Activated naive CD4-positive, alpha-beta T cell treated with anti-CD3 and anti-CD28 coated beads, Interleukin-2, amount 50 U/mL, for 24 hours (primary cell): ENCODE results near the gene SH2B3.
"Not testable (repeated sequence)": the region's sequence is repeated elsewhere in the genome, so short reads cannot be mapped to it uniquely, and the experiment has no call there.

Experiments
- H3K27ac Mint-ChIP-seq: one replicate; pipeline ENCODE4 v1.8.0; 2021; ENCODE audit warnings: mild to moderate bottlenecking, mixed read lengths
- H3K27me3 Mint-ChIP-seq: one replicate; pipeline ENCODE4 v1.8.0; 2021; ENCODE audit warnings: mixed read lengths
- H3K36me3 Mint-ChIP-seq: one replicate; pipeline ENCODE4 v1.8.0; 2021; ENCODE audit warnings: mixed read lengths
- H3K4me1 Mint-ChIP-seq: one replicate; pipeline ENCODE4 v1.8.0; 2021; ENCODE audit warnings: mixed read lengths
- H3K4me3 Mint-ChIP-seq: one replicate; pipeline ENCODE4 v1.8.0; 2021; ENCODE audit warnings: mild to moderate bottlenecking, mixed read lengths
- H3K9me3 Mint-ChIP-seq: one replicate; pipeline ENCODE4 v1.8.0; 2021; ENCODE audit warnings: mixed read lengths

SH2B3 gene

DNA sequence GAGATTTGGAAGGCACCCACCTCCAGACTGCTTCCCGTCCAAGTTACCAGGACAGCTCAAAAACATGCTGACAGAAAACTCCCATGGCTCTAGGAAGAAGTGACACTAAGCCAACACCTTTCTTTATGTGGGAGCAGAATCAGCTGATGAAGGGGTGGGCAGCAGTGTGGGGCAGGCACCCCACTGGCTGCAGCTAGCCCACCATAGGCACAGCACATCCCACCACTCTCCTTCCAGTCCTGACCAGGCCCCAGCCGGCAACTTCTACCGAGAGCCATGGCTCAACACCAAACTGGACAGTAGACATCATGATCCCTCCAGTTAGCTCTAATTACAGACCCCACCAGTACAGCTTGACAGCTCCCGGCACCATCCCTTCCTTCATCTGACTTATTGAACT, 45.0 kb downstream of the SH2B3 start:
- H3K4me1 Mint-ChIP-seq = peaks cover 51% of the 10 kb centered on the region
- no peaks in the 10 kb centered on the region for H3K9me3 Mint-ChIP-seq
- H3K36me3 Mint-ChIP-seq = peaks cover 9% of the 10 kb centered on the region
- peak overlapping the region; percentile 80 for H3K27ac Mint-ChIP-seq
- no peak overlapping the region for H3K4me3 Mint-ChIP-seq
- no peaks in the 10 kb centered on the region for H3K27me3 Mint-ChIP-seq

GRCh38 chr12:111451232-111451631, 45.5 kb downstream of the SH2B3 start:
- Mint-ChIP-seq H3K27ac (peak overlapping the region; percentile 43), H3K27me3 (no peaks in the 10 kb centered on the region), H3K4me1 (peaks cover 45% of the 10 kb centered on the region), H3K36me3 (peaks cover 9% of the 10 kb centered on the region), H3K4me3 (no peak overlapping the region), H3K9me3 (no peaks in the 10 kb centered on the region)

DNA sequence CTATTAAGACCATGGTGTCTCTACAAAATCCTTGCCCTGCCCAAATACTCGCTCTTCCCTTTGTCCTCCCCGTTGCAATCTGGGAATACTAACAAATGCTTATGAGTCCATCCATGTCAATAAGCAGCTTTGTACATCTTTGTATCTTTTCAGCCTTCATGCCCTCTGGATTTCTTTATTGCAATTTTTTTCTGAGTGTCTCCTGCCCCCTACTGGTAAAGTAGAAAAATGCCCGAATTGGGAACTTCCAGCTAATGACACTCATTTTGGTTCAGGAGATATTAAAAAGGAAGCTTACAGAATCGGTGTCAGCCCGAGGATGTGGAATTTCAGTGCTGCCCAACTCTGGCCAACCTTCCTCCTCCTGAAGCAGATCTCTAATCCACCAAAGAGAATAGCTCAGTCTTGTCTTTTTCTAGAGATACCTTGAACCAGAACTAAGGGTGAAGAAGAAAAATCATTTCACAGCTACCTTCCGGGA, 46.0 kb downstream of the SH2B3 start:
- peaks cover 41% of the 10 kb centered on the region for H3K4me1 Mint-ChIP-seq
- H3K27me3 Mint-ChIP-seq = no peaks in the 10 kb centered on the region
- peaks cover 9% of the 10 kb centered on the region for H3K36me3 Mint-ChIP-seq
- H3K4me3 Mint-ChIP-seq = no peak overlapping the region
- no peaks in the 10 kb centered on the region for H3K9me3 Mint-ChIP-seq
- peak overlapping the region; percentile 26 for H3K27ac Mint-ChIP-seq

DNA sequence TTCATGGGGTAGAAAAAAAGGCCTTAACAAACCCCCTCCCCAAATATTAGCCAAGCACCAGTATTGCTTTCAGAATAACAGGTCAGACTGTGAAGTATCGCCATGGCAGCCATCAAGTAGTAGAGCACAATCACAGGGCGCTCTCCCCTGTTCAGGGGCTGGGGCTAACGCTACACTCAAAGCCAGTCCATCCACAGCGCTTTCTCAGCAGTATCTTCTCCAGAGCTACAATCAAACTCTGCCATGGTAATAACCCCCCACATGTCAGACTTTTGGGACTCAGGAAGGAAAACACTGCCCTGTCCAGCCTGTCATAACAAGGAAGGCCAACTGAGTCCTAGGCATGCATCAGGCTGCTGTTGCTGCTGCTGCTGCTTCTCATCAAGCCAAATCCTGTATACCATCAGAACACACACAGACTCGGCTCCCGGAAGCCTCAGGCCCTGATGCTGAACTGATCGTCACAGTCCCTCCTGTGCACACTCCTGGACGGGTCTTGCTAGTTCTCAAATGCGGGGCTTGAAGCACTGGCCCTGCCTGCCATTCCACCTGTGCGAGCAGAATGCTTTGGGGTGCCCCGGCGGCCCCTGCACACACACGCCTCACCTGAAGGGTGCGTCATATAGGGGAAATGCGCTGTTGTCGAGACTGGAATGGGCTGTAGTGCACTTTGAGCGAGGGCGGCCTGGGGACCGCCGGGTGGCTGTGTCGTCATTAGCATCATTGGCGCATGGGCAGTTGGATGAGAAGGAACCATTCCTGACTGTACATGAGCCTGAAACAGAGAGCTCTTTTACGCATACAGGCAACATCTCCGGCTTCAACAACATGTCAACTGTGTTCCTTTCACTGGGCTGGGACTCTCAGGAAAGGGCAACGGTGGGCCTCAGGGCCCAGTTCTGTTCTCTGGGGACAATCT, 47.6 kb downstream of the SH2B3 start:
- H3K36me3 Mint-ChIP-seq = peaks cover 7% of the 10 kb centered on the region
- H3K4me1 Mint-ChIP-seq = peaks cover 32% of the 10 kb centered on the region
- no peaks in the 10 kb centered on the region for H3K9me3 Mint-ChIP-seq
- H3K27me3 Mint-ChIP-seq = no peaks in the 10 kb centered on the region
- no peak overlapping the region for H3K4me3 Mint-ChIP-seq
- peak overlapping the region; percentile 77 for H3K27ac Mint-ChIP-seq

DNA sequence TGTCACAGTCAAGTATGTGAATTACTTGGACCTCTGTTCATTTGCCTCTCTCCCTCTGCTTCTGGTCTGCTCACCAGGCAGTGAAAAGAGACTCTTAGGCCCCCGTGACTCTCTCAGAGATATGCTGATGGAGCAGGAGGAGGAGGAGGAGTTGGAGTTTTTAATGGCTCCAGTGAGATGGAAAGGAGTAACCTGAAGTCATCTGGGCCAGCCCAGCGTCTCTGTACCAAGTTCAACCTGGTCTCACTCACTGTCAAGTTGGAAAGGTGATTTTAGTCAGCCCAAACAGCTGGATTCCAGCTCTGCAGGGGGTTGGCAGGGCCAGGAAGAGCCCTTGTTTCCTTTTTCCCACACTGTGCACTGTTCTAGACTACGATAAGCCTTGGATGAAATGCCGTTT, 48.6 kb downstream of the SH2B3 start:
- Mint-ChIP-seq H3K4me1 (peaks cover 22% of the 10 kb centered on the region), H3K27me3 (no peaks in the 10 kb centered on the region), H3K4me3 (no peak overlapping the region), H3K9me3 (no peaks in the 10 kb centered on the region), H3K36me3 (peaks cover 7% of the 10 kb centered on the region), H3K27ac (no peak overlapping the region)

- Mint-ChIP-seq H3K9me3 (no peaks in the 10 kb centered on the region), H3K27ac (peak overlapping the region; percentile 41), H3K4me1 (peaks cover 19% of the 10 kb centered on the region), H3K27me3 (no peaks in the 10 kb centered on the region), H3K36me3 (peaks cover 7% of the 10 kb centered on the region), H3K4me3 (no peak overlapping the region)
Measured at GRCh38 chr12:111454716-111455447, 49.2 kb downstream of the SH2B3 start.

GRCh38 chr12:111455448-111456320, 50.0 kb downstream of the SH2B3 start:
- Mint-ChIP-seq H3K27ac (peak overlapping the region; percentile 41), H3K4me3 (no peak overlapping the region), H3K36me3 (peaks cover 4% of the 10 kb centered on the region)

DNA sequence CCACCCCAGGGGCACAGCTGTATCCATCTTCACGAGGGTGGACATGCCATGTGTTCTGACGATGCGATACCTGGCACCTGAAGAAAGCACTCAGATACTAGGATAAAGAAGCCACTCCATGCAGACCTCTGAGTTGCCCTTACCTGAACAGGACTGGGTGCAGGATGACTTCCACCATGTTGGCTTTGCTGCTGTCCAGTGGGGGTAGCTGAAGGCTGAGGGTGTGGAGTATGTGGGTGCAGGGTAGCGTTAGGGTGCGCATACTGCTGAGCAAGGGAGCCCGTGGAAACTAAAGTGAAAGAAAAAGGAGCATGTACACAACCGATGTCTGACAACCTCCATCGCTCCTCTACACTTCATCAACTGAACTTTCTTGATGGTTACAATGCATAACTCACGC, 51.3 kb downstream of the SH2B3 start:
- no peaks in the 10 kb centered on the region for H3K27me3 Mint-ChIP-seq
- no peaks in the 10 kb centered on the region for H3K9me3 Mint-ChIP-seq
- peak overlapping the region; percentile 35 for H3K27ac Mint-ChIP-seq
- no peak overlapping the region for H3K4me3 Mint-ChIP-seq
- H3K4me1 Mint-ChIP-seq = no peaks in the 10 kb centered on the region
- H3K36me3 Mint-ChIP-seq = peaks cover 3% of the 10 kb centered on the region

More at GRCh38 chr12:111455448-111456320, 50.0 kb downstream of the SH2B3 start:
- Mint-ChIP-seq H3K27me3 (no peaks in the 10 kb centered on the region), H3K9me3 (no peaks in the 10 kb centered on the region), H3K4me1 (peaks cover 12% of the 10 kb centered on the region)

DNA sequence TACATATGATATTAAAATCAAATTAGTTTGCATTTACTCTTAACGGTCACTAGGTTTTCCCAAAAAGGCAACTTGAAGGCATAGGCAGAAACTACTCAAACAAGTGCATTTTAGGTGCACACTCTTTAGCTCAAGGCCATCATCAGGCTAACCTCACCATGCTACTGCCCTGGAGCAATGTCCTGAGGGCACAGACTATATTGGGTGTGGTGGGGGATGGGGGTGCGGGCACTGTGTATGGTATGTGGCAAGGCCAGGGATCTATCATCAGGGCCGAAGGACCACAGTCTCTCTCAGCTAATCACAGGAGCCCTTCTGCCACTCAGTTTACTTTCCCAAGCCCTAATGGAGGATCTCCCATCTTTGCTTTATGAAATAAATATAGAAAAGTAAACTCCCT, 51.9 kb downstream of the SH2B3 start:
- Mint-ChIP-seq H3K9me3 (no peaks in the 10 kb centered on the region), H3K27ac (peak overlapping the region; percentile 35), H3K27me3 (no peaks in the 10 kb centered on the region), H3K4me3 (no peak overlapping the region), H3K4me1 (no peaks in the 10 kb centered on the region), H3K36me3 (peaks cover 4% of the 10 kb centered on the region)

DNA sequence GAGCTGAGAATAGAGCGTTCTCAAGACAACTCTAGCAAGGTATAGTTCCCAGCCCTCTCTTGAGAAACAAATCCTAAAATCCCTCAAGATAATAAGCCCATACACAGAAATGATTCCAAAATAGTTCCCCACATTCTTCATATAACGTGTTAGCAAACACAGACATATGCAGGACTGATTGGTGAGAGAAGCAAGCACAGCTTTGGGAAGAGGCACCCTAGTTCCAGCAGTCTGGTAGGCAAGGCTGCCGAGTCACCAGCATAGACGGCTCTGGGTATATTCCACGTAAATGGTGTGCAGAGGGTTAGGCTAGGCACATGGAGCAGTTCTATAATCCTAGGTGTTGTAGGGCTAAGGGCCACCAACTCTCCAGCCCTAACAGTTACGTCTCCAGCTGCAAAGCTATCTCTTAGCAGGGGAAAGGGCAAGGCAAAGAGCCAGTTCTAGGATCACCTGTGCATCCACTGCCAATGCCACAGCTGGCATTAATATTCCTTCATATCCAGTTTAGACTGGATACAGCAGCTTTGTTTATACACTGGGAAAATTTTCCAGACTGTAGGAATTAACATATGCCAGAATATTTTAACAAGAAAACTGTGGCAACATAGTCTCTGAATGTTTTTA, 52.9 kb downstream of the SH2B3 start:
- Mint-ChIP-seq H3K27ac (no peak overlapping the region), H3K36me3 (peaks cover 4% of the 10 kb centered on the region)

DNA sequence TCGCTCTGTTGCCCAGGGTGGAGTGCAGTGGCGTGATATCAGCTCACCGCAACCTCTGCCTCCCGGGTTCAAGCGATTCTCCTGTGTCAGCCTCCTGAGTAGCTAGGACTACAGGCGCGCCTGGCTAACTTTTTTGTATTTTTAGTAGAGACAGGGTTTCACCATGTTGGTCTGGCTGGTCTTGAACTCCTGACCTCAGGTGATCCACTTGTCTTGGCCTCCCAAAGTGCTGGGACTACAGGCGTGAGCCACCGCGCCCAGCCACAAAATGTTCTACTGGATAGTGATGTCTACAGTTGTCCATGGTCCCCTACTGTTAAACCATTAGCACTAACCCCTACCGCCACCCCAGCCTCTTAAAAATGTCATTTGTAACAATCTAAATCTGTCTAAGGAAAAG, 54.4 kb downstream of the SH2B3 start:
- H3K27ac Mint-ChIP-seq, H3K36me3 Mint-ChIP-seq, H3K4me3 Mint-ChIP-seq, H3K4me1 Mint-ChIP-seq, H3K27me3 Mint-ChIP-seq, H3K9me3 Mint-ChIP-seq: not testable (repeated sequence)

More for the DNA sequence above, 52.9 kb downstream of the SH2B3 start:
- Mint-ChIP-seq H3K27me3 (no peaks in the 10 kb centered on the region), H3K4me3 (no peak overlapping the region), H3K4me1 (no peaks in the 10 kb centered on the region), H3K9me3 (no peaks in the 10 kb centered on the region)

GRCh38 chr12:111462210-111462769, 56.6 kb downstream of the SH2B3 start:
- H3K9me3 Mint-ChIP-seq = no peaks in the 10 kb centered on the region
- H3K4me1 Mint-ChIP-seq = no peaks in the 10 kb centered on the region
- H3K27ac Mint-ChIP-seq = no peak overlapping the region
- H3K4me3 Mint-ChIP-seq = no peak overlapping the region
- no peaks in the 10 kb centered on the region for H3K27me3 Mint-ChIP-seq
- peaks cover 2% of the 10 kb centered on the region for H3K36me3 Mint-ChIP-seq

- Mint-ChIP-seq H3K4me3 (no peak overlapping the region), H3K9me3 (no peaks in the 10 kb centered on the region), H3K4me1 (peaks cover 5% of the 10 kb centered on the region), H3K27me3 (no peaks in the 10 kb centered on the region), H3K36me3 (peaks cover 5% of the 10 kb centered on the region), H3K27ac (no peak overlapping the region)
Measured at GRCh38 chr12:111467092-111467856, 61.6 kb downstream of the SH2B3 start.

- no peaks in the 10 kb centered on the region for H3K9me3 Mint-ChIP-seq
- H3K27me3 Mint-ChIP-seq = no peaks in the 10 kb centered on the region
- no peak overlapping the region for H3K4me3 Mint-ChIP-seq
- peaks cover 5% of the 10 kb centered on the region for H3K4me1 Mint-ChIP-seq
- peaks cover 3% of the 10 kb centered on the region for H3K36me3 Mint-ChIP-seq
- H3K27ac Mint-ChIP-seq = no peak overlapping the region
Measured at GRCh38 chr12:111467857-111468241, 62.1 kb downstream of the SH2B3 start.
